GM10847 (cell line): ENCODE results near the gene MAML2.

ENCODE experiments used
- POLR2A ChIP-seq: IDR thresholded peaks from 2 replicates; pipeline ENCODE4 v1.6.1; 2011; ENCODE audit not compliant: insufficient read length; ENCODE audit errors: extremely low read depth

Gene MAML2

DNA sequence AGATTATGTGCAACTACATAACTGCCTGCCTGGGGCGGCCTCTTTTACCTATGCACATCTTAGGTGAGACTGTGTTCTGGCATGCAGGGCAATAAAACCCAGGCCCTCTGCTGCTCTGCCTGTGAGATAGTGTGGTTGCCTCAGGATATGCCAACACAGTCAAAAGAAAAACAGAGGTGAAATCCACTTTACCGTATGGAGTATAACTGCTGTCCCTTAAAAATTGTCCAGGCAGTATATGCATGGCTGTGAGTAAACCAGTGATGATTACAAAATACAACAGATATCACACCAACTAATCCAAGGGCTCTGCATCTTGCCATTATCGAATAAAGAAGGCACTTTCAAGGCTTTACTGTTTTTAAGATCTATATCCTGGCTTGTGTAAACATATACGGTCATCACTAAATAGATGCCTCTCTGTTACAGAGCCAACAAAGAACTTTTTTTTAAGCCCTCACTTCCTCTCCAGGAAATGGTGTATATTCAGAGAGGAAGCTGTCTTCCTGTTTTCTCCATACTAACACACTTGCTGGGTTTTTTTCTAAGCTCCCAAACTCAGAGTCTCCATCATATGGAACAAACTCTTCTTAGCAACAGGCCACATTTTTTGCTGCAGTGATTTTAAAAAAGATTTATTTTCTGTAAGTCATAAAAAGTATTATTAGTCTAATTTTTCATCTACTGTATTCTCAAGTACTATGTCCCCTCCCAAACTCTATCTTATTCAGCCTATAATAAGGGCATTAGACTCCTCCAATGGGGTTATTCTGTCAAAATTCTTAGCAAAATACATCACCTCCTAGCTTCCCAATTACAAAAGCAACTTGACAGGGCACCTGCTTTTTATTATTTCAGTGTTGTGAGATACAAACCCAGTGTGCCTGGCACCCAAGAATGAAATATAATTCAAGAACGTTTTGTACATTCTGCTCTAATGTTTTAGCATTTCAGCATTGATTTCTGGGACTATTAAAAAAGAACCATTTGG, 135.2 kb downstream of the MAML2 start:
- no peak for TF ChIP-seq POLR2A

DNA sequence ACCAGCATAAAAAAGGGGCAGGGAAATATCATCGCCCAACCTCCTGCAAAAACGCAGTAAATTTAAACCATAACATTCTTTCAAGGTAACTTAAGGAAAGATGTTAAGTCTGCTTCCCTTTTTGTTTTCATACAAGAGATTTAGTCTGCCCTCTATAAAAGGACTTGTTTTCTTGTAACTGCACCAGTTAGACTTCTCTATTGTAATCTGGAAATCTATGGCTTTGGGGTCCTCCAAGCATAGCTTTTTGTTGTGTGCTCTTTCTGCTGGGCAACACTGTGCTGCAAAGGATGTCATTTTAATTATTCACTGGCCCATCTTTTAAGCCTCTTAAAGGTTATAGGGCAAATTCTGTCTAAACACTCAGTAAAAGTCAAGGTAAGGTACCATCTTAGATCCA, 136.0 kb downstream of the MAML2 start:
- no peak for TF ChIP-seq POLR2A

DNA sequence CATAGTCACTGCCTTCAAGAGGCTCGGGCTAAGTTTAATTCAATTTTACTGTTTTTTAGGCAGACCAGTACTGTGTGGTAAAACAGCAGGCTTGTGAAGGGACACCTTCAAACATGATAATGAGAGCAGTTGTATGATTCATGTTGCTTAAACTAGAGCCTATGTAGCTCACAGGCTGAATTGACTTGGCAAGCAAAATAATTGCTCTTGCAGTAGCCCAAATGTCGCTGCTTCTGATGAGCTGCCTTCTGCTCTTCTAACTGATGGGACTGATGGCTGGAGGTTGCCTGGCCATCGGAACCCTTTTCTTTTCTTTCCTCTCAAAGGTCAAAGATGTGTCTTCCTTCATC, 137.6 kb downstream of the MAML2 start:
- TF ChIP-seq POLR2A, result no peak

DNA sequence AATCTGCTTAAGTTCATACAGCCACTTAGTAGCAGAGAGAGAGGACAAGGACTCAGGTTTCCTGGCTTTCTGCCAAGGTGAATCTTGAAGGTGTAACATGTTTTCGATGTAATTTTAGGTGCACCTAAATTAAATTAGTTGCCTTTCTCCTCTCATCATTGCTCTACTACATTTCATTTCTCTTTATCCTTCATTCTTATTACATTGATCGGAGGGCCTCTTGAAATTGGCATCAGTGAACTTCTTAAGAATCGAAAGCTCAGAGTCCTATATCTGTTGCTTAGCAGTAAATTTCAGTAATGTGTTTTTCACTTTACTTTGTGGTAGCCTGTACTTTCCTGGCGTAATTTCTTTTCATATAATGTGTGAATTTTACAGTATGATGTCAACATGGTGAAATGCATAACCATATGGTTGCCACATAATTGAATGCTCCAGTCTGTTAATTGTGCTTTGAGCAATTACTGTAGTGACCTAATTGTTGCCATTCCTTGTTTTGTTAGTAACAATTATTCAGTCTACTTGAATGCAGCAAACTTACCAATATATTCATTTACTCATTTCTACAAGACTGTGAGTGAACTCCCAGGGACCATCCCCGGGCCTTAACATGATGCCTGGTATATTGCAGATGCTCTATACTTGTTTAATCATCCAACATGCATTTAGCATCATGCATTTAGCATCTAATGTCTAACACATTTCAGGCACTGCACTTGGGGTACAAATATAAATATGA, 138.1 kb downstream of the MAML2 start:
- no peak for TF ChIP-seq POLR2A

DNA sequence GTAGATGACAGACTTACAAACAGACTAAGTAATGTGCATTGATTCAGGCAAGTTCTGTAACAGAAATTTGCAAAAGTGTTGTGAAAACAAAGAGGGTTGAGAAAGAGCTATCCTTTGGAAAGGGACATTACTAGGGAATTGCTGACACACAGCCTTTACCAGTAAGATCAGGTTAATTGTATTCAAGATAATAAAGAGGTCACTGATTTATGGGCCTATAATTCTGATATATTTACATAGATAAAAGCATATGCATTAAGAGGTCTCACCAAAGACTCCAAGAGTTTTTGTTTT, 138.7 kb downstream of the MAML2 start:
- TF ChIP-seq POLR2A, result no peak

DNA sequence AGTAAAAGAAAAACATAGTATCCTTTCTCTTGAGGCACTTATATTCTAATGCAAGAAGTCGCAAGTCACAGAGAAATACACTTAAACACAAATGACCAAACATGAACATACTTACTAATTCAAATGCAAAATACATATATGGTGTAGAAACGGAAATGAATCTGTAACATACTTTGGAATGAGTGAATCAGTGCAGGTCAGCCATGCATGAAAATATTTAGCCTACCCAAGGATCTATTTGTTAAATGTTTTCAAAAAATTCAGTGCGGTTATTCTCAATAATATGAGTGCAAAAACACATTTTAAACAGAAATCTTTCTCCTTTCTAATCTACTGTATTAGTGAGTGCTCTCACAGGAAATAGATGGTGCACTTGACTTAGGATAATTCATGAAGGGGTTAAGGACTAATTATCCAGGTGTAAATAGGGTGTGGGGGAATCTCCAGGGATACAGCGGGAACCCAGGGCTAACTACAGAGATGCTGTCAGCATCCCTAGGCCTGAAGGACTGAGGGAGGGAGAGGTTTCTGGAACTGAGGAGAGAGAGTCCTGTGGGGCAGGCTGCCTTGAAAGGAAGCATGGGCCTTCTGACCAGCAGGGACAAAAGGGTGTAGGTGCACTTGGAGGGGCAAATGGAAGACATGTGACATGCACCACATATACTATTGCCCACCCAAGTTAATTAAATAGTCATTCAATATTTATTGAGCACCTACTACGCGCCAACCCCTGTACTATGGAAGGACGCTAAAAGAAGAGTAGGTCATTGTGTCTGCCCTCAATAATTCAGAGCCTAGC, 139.2 kb downstream of the MAML2 start:
- TF ChIP-seq POLR2A, result no peak

DNA sequence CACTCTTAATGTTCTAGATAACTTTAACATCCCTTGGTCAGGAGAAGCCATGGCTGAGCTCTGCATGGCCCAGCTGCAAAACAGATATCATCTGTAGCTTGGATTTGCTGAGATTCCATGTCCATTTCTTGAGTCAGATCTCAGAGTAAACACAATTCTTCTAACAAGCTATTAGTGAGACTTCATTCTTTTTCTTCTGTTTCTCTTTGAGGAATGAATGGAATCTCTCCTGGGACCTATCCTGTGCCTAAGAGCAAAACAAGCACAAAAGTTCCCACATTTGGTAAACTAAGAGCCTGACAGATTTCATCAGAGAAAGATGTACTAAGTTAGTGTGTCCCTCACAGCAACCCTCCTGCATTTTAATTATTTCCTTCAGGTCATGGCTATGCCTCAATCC, 142.8 kb downstream of the MAML2 start:
- no peak for TF ChIP-seq POLR2A

DNA sequence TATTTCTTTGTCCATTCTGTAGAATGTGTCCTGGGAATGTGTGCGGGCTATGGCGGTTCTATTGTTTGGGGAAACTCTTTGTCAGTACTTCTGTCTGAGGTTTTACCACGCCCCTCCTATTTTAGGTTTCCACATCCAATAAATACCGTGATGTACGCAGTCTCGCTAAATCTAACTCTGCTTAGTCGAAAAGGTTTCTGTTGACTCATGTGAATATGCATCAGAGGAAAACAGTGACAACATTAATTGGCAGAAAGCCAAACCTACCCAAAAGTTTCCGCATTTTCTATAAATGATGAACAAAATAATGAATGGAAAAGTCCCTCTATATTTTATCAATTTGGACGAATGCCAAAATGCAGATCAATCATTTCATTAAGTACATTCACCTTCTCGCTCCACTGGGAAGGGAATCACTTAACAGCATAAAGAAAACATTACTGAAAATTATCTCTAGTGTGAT, 143.4 kb downstream of the MAML2 start:
- TF ChIP-seq POLR2A, result no peak

DNA sequence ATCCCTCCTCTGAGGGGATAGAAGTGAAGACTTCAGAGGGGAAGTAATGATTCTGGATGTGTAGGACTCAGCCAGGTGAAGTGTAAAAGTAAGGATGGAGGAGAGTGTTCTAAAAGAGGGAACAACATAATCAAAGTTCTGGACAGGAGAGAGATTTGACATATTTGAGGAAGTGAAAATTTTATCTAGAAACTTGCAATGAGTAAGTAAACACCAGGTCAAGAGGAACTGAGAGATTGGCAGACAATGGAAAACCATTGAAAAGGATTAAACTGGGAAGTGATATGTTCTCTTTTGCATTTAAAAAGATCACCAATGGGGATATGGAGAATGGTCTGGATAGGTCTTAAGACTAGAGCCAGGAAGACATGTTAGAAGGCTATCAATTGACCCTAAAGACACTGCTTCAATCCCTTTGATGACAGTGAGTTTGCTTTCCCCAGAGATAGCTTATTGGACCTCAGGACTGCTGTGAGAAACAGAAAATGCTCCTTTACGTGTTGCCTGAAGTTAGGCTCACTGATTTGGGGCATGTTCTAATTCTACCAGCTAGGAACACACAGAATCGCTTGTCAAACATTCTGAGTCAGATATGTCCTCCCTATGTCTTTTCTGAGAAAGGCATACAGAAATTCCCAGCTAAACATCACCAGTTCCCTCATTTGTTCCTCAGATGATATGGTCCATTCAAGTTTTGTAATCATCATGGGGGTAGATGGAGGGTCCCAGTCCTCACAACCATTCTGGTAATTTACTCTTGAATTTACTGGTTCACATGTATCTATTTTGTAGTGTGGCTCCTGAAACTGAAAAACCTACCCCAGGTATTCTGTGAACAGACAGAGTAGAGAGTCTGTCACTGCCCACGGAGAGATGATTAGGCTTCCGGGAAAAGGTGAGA, 144.9 kb downstream of the MAML2 start:
- TF ChIP-seq POLR2A, result no peak

DNA sequence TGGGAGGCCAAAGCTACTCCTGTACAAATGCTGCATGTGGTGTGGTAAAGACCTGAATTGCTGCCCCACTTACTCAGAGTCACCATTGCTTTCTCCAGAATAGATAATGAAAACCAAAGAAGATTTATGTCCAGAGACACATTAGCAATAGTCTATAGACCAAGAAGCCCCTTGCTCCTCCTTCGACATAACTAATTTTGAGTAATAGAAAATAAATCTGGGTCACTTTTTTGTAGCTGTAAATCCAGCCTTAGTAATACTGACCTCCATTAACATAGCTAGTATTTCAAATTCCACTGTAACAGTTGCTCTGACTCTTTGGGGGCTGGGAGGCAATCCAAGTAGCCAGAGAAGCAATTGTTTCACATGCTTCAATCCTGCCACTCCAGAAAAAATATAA, 145.9 kb downstream of the MAML2 start:
- TF ChIP-seq POLR2A, result no peak

DNA sequence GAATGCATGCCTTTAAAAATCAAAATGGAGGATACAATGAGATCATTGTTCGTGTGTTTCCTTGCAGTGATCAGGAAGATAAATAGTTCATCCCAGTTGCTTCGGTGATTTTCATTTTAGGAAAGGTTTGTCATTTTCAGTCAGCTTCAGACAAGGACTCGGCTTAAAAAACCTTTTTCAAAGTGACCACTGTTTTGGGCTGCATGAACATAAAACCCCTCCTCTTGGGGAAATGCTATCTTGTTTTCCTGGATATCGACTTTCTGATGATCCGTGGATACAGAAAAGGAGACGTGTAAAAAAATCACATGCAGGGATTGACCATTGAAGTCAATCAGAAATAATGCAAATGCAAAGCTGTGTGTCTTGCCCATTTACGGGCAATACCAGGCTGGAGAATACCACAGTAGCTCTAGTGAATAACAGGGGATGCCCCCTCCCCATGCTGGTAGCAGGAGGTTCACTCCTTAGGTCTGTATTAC, 146.8 kb downstream of the MAML2 start:
- TF ChIP-seq POLR2A, result no peak

DNA sequence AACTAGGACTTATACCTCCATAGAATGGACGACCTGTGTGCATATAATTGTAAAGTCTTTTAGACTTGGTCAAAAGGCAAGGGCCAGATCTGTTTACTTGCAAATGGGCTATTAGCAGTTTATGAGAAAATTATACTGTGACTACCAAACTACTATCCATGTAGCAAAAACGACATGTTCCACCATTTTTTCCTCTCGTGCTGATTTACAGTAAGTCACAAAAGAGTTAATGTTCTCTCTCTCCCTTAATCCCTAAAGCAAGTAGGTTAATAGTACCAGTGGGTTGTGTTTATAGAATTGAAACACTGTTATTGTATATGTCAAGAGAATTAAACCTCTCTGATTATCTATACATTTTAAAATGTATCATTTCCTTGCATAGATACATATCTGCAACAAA, 147.3 kb downstream of the MAML2 start:
- no peak for TF ChIP-seq POLR2A

DNA sequence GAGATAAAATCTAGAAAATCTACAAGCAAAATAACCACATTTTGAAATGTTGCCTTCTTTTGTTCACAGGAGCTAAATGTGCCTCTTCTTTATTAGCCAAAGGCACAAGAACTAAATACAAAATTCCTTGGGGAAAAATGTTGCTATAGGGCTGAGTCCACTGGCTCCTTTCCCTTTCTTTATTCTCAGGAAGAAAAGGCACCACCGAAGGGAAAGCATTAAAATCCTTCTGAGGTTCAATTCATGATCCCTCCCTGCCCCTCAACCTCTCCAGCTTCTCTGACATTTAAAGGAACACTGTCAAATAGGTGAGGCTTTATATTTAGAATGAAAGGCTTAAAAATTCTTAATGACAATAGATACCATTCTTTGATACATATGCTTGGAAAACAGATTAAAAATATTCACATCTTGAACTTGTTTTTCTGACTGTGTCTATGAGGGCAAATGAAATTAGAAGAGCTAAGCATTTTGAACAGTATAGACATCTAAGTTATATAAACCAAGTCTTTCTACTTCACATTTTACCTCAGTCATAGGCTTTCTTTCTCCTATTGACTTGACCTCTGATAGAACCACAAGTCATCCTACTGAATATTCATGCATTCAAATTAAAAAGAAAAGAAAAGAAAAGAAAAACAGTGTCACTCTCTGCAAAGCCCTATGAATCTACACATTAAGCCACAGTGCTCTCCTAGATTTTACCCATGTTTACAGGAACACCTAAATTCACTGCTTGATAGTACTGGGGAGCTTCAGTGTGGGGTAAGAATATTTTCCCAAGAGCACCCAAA, 148.2 kb downstream of the MAML2 start:
- no peak for TF ChIP-seq POLR2A
